Heart right ventricle (tissue), 16 donors: ENCODE results near the gene TRIM42. TPM values are rescaled to one million over a fixed set of nuclear protein-coding genes. Genes with fewer than 3 reads are reported as not detected.

Source experiments
- ATAC-seq, 8 donors: fragments of 200-7000 bp; cut with Tn5 transposase; one replicate each; pipeline ENCODE4 v1.9.1; 2020; ENCODE audit warnings: mild to moderate bottlenecking in 8 of 8, moderate library complexity in 8 of 8, moderate number of reproducible peaks in 1 of 8
- DNase-seq, 2 donors: peaks; one replicate each; pipeline ENCODE4 v3.0.0-alpha.2; 2020
- H3K27ac ChIP-seq, 10 donors: fragments of 200-600 bp; sonication (generic) in 2 of 10; one replicate each; pipeline versions ENCODE4 v1.5.0 to v1.8.0; 2020 to 2022; ENCODE audit warnings: mild to moderate bottlenecking in 3 of 10
- H3K27me3 ChIP-seq, 7 donors: fragments of 200-600 bp; one replicate each; pipeline ENCODE4 v1.8.0; 2021 to 2022; ENCODE audit warnings: mild to moderate bottlenecking in 2 of 7
- H3K36me3 ChIP-seq, 9 donors: fragments of 200-600 bp; sonication (generic) in 1 of 9; one replicate each; pipeline versions ENCODE4 v1.5.0 to v1.8.0; 2020 to 2022; ENCODE audit warnings: mild to moderate bottlenecking in 2 of 9
- H3K4me1 ChIP-seq, 9 donors: fragments of 200-600 bp; sonication (generic) in 1 of 9; one replicate each; pipeline versions ENCODE4 v1.5.0 to v1.8.0; 2020 to 2022; ENCODE audit warnings: mild to moderate bottlenecking in 4 of 9
- H3K4me3 ChIP-seq, 10 donors: fragments of 200-600 bp; sonication (generic) in 2 of 10; one replicate each; pipeline versions ENCODE4 v1.5.0 to v1.8.0; 2020 to 2022; ENCODE audit warnings: mild to moderate bottlenecking in 7 of 10, moderate library complexity in 2 of 10
- H3K9me3 ChIP-seq, 11 donors: fragments of 200-600 bp in 10 of 11; sonication (generic) in 2 of 11; one replicate each; pipeline versions ENCODE4 v1.5.0 to v1.8.0; 2013 to 2022; ENCODE audit warnings: mild to moderate bottlenecking in 2 of 11, control low read depth in 1 of 11, moderate library complexity in 1 of 11
- WGBS, 2 donors: extraction: QIAGEN DNeasy Blood & Tissue Kit; methylation state at CpG; one replicate each; pipeline ENCODE4 v1.1.7; 2013; ENCODE audit warnings: inconsistent platforms in 1 of 2; 5-methylcytosine and 5-hydroxymethylcytosine counted together
- intact Hi-C, 10 donors: fragments of 100-400 bp; cut with DNase I; formaldehyde crosslinking; loops; one replicate each; pipeline versions ENCODE4 v1.11.1 to v1.14.2; 2022
- polyA plus RNA-seq, 2 donors: library from polyadenylated mRNA; stranded (reverse); fragments of 200-250 nt; gene quantifications; one replicate each; pipeline ENCODE4 v1.2.3, GENCODE V29; 2013
- total RNA-seq, 10 donors: library from RNA; stranded (reverse); fragmentation: NEBNext Ultra II Directional in 3 of 10; extraction: Animal tissue kit (Norgen Biotek cat#: 25700) in 3 of 10; gene quantifications; one replicate each; pipeline versions ENCODE4 v1.2.1 to v1.2.4, GENCODE V29; 2021 to 2023
- TF ChIP-seq, protein P1 (sequence below), 9 donors: fragments of 200-600 bp; sonication (generic) in 2 of 9; IDR thresholded peaks; one replicate each; pipeline versions ENCODE4 v1.5.0 to v1.8.0; 2021 to 2022; ENCODE audit warnings: antibody characterized with exemption in 9 of 9, mild to moderate bottlenecking in 5 of 9, moderate library complexity in 1 of 9
- donor health status: Arrhythmogenic right ventricular cardiomyopathy.
- donor health status: ischemic (EF 13 %, LVEDD 7.1; RV severe dilation, severe dysfunction).
- donor health status: healthy with polysubstance abuse.
- donor health status: DM: no; HTN: yes; CAD: no.
- donor health status: DM: no; HTN: no; CAD: no.
- donor health status: ischemic (EF 25% LVEDD 6.9; RV normal size, moderate dysfunction).
- donor health status: ischemic (EF 25% LVEDD 5.7; RV mildly dilated, moderate dysfunction).
- donor health status: healthy.
- donor health status: DM: yes; HTN: yes; CAD: no.
- donor health status: Ischemic cardiomyopathy.
- donor health status: ischemic (EF 35%, LVEDD 5.7; RV mildly dilated, moderate dysfunction).
- donor health status: nonischemic (EF 11% LVEDD 7.7; RV severe dilation, severe dysfunction).
- donor health status: DM: yes; HTN: yes; CAD: no.
- donor health status: PGD.
- donor health status: ischemic (EF 29% LVEDD 5.4; RV normal size, mild dysfunction).
- donor health status: nonischemic (EF 23%, LVEDD 6.1; RV moderate dilation, normal function).

The TRIM42 gene
- total and polyA plus RNA-seq, 12 donors = not detected

GRCh38 chr3:140695361-140696061, 17.6 kb downstream of the TRIM42 start:
- H3K27ac ChIP-seq = no peak overlapping the region
- DNase-seq = no peak
- ATAC-seq = no peak
- H3K4me1 ChIP-seq = no peaks in the 10 kb centered on the region
- H3K36me3 ChIP-seq = no peaks in the 10 kb centered on the region
- TF ChIP-seq, protein P1, sequence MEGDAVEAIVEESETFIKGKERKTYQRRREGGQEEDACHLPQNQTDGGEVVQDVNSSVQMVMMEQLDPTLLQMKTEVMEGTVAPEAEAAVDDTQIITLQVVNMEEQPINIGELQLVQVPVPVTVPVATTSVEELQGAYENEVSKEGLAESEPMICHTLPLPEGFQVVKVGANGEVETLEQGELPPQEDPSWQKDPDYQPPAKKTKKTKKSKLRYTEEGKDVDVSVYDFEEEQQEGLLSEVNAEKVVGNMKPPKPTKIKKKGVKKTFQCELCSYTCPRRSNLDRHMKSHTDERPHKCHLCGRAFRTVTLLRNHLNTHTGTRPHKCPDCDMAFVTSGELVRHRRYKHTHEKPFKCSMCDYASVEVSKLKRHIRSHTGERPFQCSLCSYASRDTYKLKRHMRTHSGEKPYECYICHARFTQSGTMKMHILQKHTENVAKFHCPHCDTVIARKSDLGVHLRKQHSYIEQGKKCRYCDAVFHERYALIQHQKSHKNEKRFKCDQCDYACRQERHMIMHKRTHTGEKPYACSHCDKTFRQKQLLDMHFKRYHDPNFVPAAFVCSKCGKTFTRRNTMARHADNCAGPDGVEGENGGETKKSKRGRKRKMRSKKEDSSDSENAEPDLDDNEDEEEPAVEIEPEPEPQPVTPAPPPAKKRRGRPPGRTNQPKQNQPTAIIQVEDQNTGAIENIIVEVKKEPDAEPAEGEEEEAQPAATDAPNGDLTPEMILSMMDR (IDR thresholded peaks at IDR 0.05) = no peak
- 57 to 70% methylated on average over 5 of the region's 5 CpGs for WGBS, 2 donors
- intact Hi-C loops = no loop called here
- no peak overlapping the region for H3K4me3 ChIP-seq
- no peaks in the 10 kb centered on the region for H3K27me3 ChIP-seq
- no peaks in the 10 kb centered on the region for H3K9me3 ChIP-seq

DNA sequence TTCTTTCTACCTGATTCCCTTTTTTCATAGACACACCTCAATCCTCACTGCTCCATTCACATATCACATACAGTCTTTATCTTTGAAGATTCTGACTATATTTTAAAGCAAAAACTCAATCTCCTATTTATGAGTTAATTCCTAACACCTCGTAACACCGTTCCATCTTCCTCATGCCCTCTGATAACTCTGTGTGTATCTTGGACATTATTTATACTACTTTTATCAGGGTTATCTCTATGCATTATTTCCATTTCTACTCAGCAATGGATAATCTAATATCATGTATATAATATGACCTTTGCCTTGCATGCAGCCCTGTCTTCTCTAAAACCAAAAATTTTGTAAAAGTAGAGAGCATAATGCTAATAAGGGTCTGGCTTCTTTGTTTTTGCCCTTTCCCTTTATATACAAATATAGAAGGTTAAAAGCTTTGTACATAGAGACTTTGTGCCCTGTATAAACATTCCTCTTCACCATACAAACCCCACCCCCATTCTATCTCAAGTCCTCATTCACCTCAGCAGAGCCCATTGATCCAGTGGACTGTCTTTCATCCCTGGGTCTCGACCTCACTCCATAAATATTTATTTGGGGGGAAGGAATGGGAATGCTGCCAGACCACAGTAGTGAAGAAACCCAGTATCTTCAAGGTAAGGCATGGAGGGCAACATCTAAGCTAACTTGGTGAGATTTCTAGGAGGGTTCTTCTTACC, 21.8 kb downstream of the TRIM42 start:
- TF ChIP-seq, protein P1 (IDR thresholded peaks at IDR 0.05) = no peak
- ATAC-seq (no peak), DNase-seq (no peak)
- Histone ChIP-seq H3K9me3 (no peaks in the 10 kb centered on the region), H3K27me3 (peaks cover 0 to 4% (median 0%) of the 10 kb centered on the region in 7 donors), H3K36me3 (no peaks in the 10 kb centered on the region), H3K27ac (no peak overlapping the region), H3K4me3 (no peak overlapping the region), H3K4me1 (no peaks in the 10 kb centered on the region)
- 64 to 75% methylated on average over 3 of the region's 3 CpGs for WGBS, 2 donors
- intact Hi-C loops = no loop called here

GRCh38 chr3:140702281-140702680, 24.4 kb downstream of the TRIM42 start:
- ATAC-seq = no peak
- Histone ChIP-seq H3K4me3 (no peak overlapping the region), H3K27ac (no peak overlapping the region), H3K27me3 (peaks cover 0 to 4% (median 0%) of the 10 kb centered on the region in 7 donors), H3K36me3 (no peaks in the 10 kb centered on the region), H3K4me1 (no peaks in the 10 kb centered on the region), H3K9me3 (no peaks in the 10 kb centered on the region)
- TF ChIP-seq, protein P1 (IDR thresholded peaks at IDR 0.05) = no peak
- no peak for DNase-seq
- intact Hi-C loops = no loop called here
- WGBS, 2 donors = 92% methylated on average over 4 of the region's 4 CpGs

- intact Hi-C loops = no loop called here
- 65 to 90% methylated on average over 1 of the region's 1 CpG for WGBS, 2 donors
These were observed 25.6 kb downstream of the TRIM42 start for GRCh38 chr3:140703496-140703895.

More at GRCh38 chr3:140703496-140703895, 25.6 kb downstream of the TRIM42 start:
- Histone ChIP-seq H3K4me3 (no peak overlapping the region), H3K9me3 (no peaks in the 10 kb centered on the region), H3K36me3 (no peaks in the 10 kb centered on the region), H3K27ac (no peak overlapping the region), H3K4me1 (peaks cover 0 to 4% (median 0%) of the 10 kb centered on the region in 9 donors), H3K27me3 (peaks cover 0 to 4% (median 0%) of the 10 kb centered on the region in 7 donors)
- DNase-seq (no peak), ATAC-seq (no peak)
- TF ChIP-seq, protein P1 (IDR thresholded peaks at IDR 0.05) = no peak
